GM21367 (cell line): ENCODE results near the gene CLSTN1.

Experiments
- ATAC-seq: cut with Tn5 transposase; IDR thresholded peaks from one replicate; pipeline ENCODE4 v1.9.1; 2021; ENCODE audit not compliant: unreplicated experiment

The CLSTN1 gene

GRCh38 chr1:9688599-9688998, 135.2 kb downstream of the CLSTN1 start:
- no peak for ATAC-seq

GRCh38 chr1:9687874-9688582, 135.7 kb downstream of the CLSTN1 start:
- ATAC-seq, result no peak

- ATAC-seq, result no peak
These were observed 136.5 kb downstream of the CLSTN1 start for GRCh38 chr1:9687120-9687873.

GRCh38 chr1:9684801-9685200, 139.0 kb downstream of the CLSTN1 start:
- ATAC-seq, result no peak

- ATAC-seq, result no peak
These were observed 142.9 kb downstream of the CLSTN1 start for GRCh38 chr1:9680828-9681227.

GRCh38 chr1:9680091-9680490, 143.7 kb downstream of the CLSTN1 start:
- ATAC-seq, result no peak
